Psoas muscle (tissue), 8 donors: Measurements from ENCODE around the gene PCDHB14. TPM values are rescaled to one million over a fixed set of nuclear protein-coding genes. Genes with fewer than 3 reads are reported as not detected.
A peak's percentile ranks its signal among the peaks of the same experiment; 100 is the strongest.
"Not testable (repeated sequence)": the region's sequence is repeated elsewhere in the genome, so short reads cannot be mapped to it uniquely, and the experiment has no call there.

Source experiments
- ATAC-seq, 4 donors: fragments of 200-7000 bp; cut with Tn5 transposase; one replicate each; pipeline ENCODE4 v1.9.1; 2020; ENCODE audit warnings: moderate library complexity in 3 of 4, mild to moderate bottlenecking in 2 of 4
- DNase-seq, 2 donors: peaks; one replicate each; pipeline ENCODE4 v3.0.0-alpha.2; 2020
- H3K27ac ChIP-seq: fragments of 200-600 bp; one replicate; pipeline ENCODE4 v1.8.0; 2022
- H3K27me3 ChIP-seq, 3 donors: fragments of 200-600 bp in 1 of 3; one replicate each; pipeline versions ENCODE4 v1.6.1 to v1.8.0; 2013 to 2022; ENCODE audit warnings: low read length in 2 of 3, mild to moderate bottlenecking in 2 of 3, moderate library complexity in 1 of 3; ENCODE audit not compliant: insufficient read depth in 3 of 3
- H3K36me3 ChIP-seq, 2 donors: fragments of 200-600 bp in 1 of 2; one replicate each; pipeline versions ENCODE4 v1.6.1 to v1.8.0; 2013 to 2022; ENCODE audit warnings: low read depth in 1 of 2, mild to moderate bottlenecking in 1 of 2, moderate library complexity in 1 of 2; ENCODE audit not compliant: insufficient read depth in 1 of 2
- H3K4me1 ChIP-seq: fragments of 200-600 bp; one replicate; pipeline ENCODE4 v1.8.0; 2022
- H3K4me3 ChIP-seq: fragments of 200-600 bp; one replicate; pipeline ENCODE4 v1.8.0; 2022; ENCODE audit warnings: mild to moderate bottlenecking
- H3K9me3 ChIP-seq: fragments of 200-600 bp; one replicate; pipeline ENCODE4 v1.8.0; 2022
- CTCF ChIP-seq: fragments of 200-600 bp; IDR thresholded peaks from one replicate; pipeline ENCODE4 v1.8.0; 2022; ENCODE audit warnings: antibody characterized with exemption
- WGBS, 3 donors: extraction: QIAGEN DNeasy Blood & Tissue Kit; methylation state at CpG; one replicate each; pipeline versions ENCODE4 v1.1.6 to v1.1.7; 2013; 5-methylcytosine and 5-hydroxymethylcytosine counted together
- intact Hi-C, 2 donors: fragments of 100-400 bp; cut with DNase I; formaldehyde crosslinking; loops; one replicate each; pipeline versions ENCODE4 v1.11.0 to v1.14.2; 2022
- polyA plus RNA-seq, 3 donors: library from polyadenylated mRNA; stranded (reverse); fragments of 200-250 nt; gene quantifications; one replicate each; pipeline ENCODE4 v1.2.3, GENCODE V29; 2013
- total RNA-seq, 4 donors: library from RNA; stranded (reverse); fragmentation: NEBNext Ultra II Directional in 2 of 4; extraction: Animal tissue kit (Norgen Biotek cat#: 25700) in 2 of 4; gene quantifications; one replicate each; pipeline versions ENCODE4 v1.2.1 to v1.2.4, GENCODE V29; 2021 to 2023
- donor health status: healthy with polysubstance abuse.
- donor health status: DM: no; HTN: no; CAD: no; lungs with moderate emphysema.
- donor health status: Bipolar disorder and iron deficiency.
- donor health status: healthy.
- donor health status: DM: yes; HTN: yes; CAD: no.
- donor health status: DM: no; HTN: no; CAD: no.
- donor health status: DM: no; HTN: no; CAD: no.
- donor health status: DM: yes; HTN: yes; CAD: no.

PCDHB14 gene
- total and polyA plus RNA-seq, 7 donors: 0.20 to 0.75 (median 0.49) TPM

- 4 to 6% (median 6%) methylated on average over 8 to 10 of the region's 10 CpGs for WGBS, 3 donors
- Histone ChIP-seq H3K27me3 (peaks cover 0 to 13% (median 5%) of the 10 kb centered on the region in 3 donors), H3K36me3 (no peaks in the 10 kb centered on the region), H3K9me3 (peaks cover 22% of the 10 kb centered on the region), H3K27ac (no peak within 1 kb of the TSS), H3K4me3 (no peak within 1 kb of the TSS), H3K4me1 (no peaks in the 10 kb centered on the region)
- ATAC-seq (no peak), DNase-seq (no peak)
- intact Hi-C loops: no loop called here
- TF ChIP-seq CTCF: peak; percentile 34
These were observed 30.9 kb upstream of the PCDHB14 start, which contains the start of gene PCDHB10 for GRCh38 chr5:141192110-141192725. TSS of gene PCDHB10 (plus strand) at chr5:141192353. CDS start at chr5:141192553, 200 bp downstream.

- Histone ChIP-seq H3K27me3 (peaks cover 0 to 13% (median 5%) of the 10 kb centered on the region in 3 donors), H3K9me3 (peaks cover 28% of the 10 kb centered on the region)
- intact Hi-C loops, H3K4me1 ChIP-seq, H3K36me3 ChIP-seq, H3K4me3 ChIP-seq, H3K27ac ChIP-seq, DNase-seq, ATAC-seq: not testable (repeated sequence)
- WGBS, 3 donors: 0 to 32% (median 26%) methylated on average over 2 to 29 of the region's 37 CpGs
These were observed 28.8 kb upstream of the PCDHB14 start for GRCh38 chr5:141194332-141194731.

GRCh38 chr5:141196363-141196762 lies 26.8 kb upstream of the PCDHB14 start:
- no peaks in the 10 kb centered on the region for H3K4me1 ChIP-seq
- intact Hi-C loops: no loop called here
- ATAC-seq: no peak
- H3K36me3 ChIP-seq: no peaks in the 10 kb centered on the region
- 23 to 35% (median 35%) methylated on average over 3 of the region's 3 CpGs for WGBS, 3 donors
- no peak overlapping the region for H3K27ac ChIP-seq
- TF ChIP-seq CTCF: no peak
- H3K9me3 ChIP-seq: peaks cover 32% of the 10 kb centered on the region
- H3K27me3 ChIP-seq: peaks cover 0 to 8% (median 7%) of the 10 kb centered on the region in 3 donors
- H3K4me3 ChIP-seq: no peak overlapping the region
- DNase-seq: no peak

GRCh38 chr5:141199359-141200235 lies 23.5 kb upstream of the PCDHB14 start, which contains the start of gene PCDHB11:
TSS of gene PCDHB11 (plus strand) at chr5:141199627. CDS start at chr5:141199775, 148 bp downstream.
- DNase-seq: no peak
- peaks cover 32% of the 10 kb centered on the region for H3K9me3 ChIP-seq
- 22 to 33% (median 33%) methylated on average over 21 of the region's 21 CpGs for WGBS, 3 donors
- peak in 1 of 4 donors; percentile 33 for ATAC-seq
- H3K4me1 ChIP-seq: no peaks in the 10 kb centered on the region
- H3K36me3 ChIP-seq: no peaks in the 10 kb centered on the region
- intact Hi-C loops: no loop called here
- H3K27me3 ChIP-seq: peaks cover 0 to 4% (median 0%) of the 10 kb centered on the region in 3 donors
- H3K27ac ChIP-seq: no peak within 1 kb of the TSS
- TF ChIP-seq CTCF: peak; percentile 24
- H3K4me3 ChIP-seq: peak within 1 kb of the TSS; percentile 29

GRCh38 chr5:141201126-141201525 lies 22.0 kb upstream of the PCDHB14 start:
- H3K27ac ChIP-seq, H3K27me3 ChIP-seq, intact Hi-C loops, ATAC-seq, H3K36me3 ChIP-seq, H3K4me1 ChIP-seq, H3K4me3 ChIP-seq, DNase-seq: not testable (repeated sequence)
- WGBS, 3 donors: 31 to 33% (median 31%) methylated on average over 18 to 25 of the region's 38 CpGs
- H3K9me3 ChIP-seq: peaks cover 32% of the 10 kb centered on the region

GRCh38 chr5:141201646-141202045 lies 21.5 kb upstream of the PCDHB14 start:
- H3K4me3 ChIP-seq, H3K27ac ChIP-seq, intact Hi-C loops, H3K27me3 ChIP-seq, ATAC-seq, H3K36me3 ChIP-seq, H3K4me1 ChIP-seq, DNase-seq: not testable (repeated sequence)
- peaks cover 28% of the 10 kb centered on the region for H3K9me3 ChIP-seq
- 30 to 40% (median 37%) methylated on average over 26 to 28 of the region's 35 CpGs for WGBS, 3 donors
